Measurements from ENCODE around the gene TTI1. TPM values are rescaled to one million over a fixed set of nuclear protein-coding genes. Genes with fewer than 3 reads are reported as not detected.
"Not testable (repeated sequence)": the region's sequence is repeated elsewhere in the genome, so short reads cannot be mapped to it uniquely, and the experiment has no call there.

The TTI1 gene
- total RNA-seq, 1 donor from 2014 or later: 25.7 TPM

- DNase-seq (ENCODE audit: low spot score in 2 of 2): no peak
- FAIRE-seq: no peak
Observed at GRCh38 chr20:38017959-38018358, 15.3 kb downstream of the TTI1 start.

- DNase-seq (ENCODE audit: low spot score in 2 of 2) (no peak), FAIRE-seq (no peak)
Observed at GRCh38 chr20:38013887-38014286, 19.4 kb downstream of the TTI1 start.

DNA sequence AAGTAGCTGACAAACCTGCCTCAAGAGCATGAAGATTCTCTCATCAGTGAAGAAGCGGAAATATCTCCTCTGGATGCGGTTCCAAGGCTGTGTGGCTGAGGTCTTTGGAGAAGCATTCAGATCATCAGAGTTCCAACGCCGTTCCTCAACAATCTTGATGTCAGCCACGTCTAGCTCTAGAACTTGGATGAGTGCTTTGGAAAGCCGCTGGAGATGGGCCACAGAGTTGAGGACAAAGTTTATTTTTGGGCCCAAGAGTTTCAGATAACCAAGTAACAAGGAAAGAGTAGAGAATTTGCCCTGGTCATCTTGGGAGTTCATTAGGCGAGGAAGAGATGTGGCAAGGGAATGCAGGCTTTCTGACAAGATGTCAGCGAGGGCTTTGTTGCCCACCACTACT is 20.9 kb downstream of the TTI1 start:
- DNase-seq (ENCODE audit: low spot score in 2 of 2) (no peak), FAIRE-seq (no peak)

- FAIRE-seq (no peak), DNase-seq (ENCODE audit: low spot score in 2 of 2) (no peak)
Observed at GRCh38 chr20:38011696-38012095, 21.6 kb downstream of the TTI1 start.

DNA sequence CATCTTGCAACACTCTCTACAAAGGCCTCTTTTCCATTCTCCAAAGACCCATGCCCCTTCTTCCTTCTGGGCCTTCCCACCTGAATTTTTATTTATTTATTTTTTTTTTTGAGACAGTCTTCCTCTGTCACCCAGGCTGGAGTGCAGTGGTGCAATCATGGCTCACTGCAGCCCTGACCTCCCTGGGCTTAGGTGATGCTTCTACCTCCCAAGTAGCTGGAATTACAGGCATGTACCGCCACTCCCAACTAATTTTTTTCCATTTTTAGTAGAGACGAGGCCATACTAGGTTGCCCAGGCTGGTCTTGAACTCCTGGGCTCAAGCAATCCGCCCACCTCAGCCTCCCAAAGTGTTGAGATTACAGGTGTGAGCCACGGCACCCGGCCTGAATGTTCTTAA is 23.8 kb downstream of the TTI1 start:
- DNase-seq (ENCODE audit: low spot score in 2 of 2); FAIRE-seq: not testable (repeated sequence)

- DNase-seq (ENCODE audit: low spot score in 2 of 2): no peak
- FAIRE-seq: no peak
Observed at GRCh38 chr20:38008233-38008944, 24.9 kb downstream of the TTI1 start.

DNA sequence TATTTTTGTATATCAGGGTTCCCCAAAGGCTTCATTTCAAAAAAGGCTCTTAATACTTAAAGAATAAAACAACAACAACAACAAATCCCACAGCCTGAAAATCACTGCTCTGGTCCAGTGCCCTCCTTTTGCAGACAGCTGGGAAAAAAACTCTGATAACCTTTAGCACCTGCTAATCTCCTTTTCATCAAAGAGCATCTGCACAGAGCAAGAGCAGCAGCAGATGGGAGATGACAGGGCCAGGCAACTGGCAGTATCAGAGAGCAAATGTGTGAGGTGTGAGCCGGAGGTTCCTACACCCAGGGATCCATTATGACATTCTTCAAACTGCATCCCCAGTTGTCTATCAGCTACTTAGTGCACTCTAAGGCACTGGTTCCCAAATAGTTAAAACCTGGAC is 25.7 kb downstream of the TTI1 start:
- FAIRE-seq (no peak), DNase-seq (ENCODE audit: low spot score in 2 of 2) (no peak)

DNA sequence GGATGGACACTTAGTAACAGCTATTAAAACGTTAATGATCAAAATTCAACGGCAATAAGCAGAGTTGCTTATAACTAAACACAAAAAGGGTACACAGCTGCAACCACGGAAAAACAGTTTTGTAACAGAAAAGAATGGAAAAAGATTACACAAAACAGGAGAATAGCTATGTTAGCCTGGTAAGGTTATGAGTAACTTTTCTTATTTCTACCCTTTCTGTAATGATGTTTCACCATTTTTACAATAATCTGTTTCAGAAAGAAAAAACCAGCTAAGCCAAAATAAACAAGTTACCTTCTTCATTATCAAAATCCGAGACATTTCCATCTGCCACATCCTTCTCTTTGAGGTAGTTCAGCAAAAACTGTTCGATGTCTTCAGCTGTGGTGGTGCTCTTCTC is 27.4 kb downstream of the TTI1 start:
- FAIRE-seq: no peak
- no peak for DNase-seq (ENCODE audit: low spot score in 2 of 2)

GRCh38 chr20:38004416-38004815 is 28.8 kb downstream of the TTI1 start:
- no peak for FAIRE-seq
- DNase-seq (ENCODE audit: low spot score in 2 of 2): no peak

GRCh38 chr20:38002422-38002821 is 30.8 kb downstream of the TTI1 start:
- FAIRE-seq: no peak
- DNase-seq (ENCODE audit: low spot score in 2 of 2): no peak

GRCh38 chr20:38001981-38002380 is 31.3 kb downstream of the TTI1 start:
- no peak for FAIRE-seq
- DNase-seq (ENCODE audit: low spot score in 2 of 2): no peak

DNA sequence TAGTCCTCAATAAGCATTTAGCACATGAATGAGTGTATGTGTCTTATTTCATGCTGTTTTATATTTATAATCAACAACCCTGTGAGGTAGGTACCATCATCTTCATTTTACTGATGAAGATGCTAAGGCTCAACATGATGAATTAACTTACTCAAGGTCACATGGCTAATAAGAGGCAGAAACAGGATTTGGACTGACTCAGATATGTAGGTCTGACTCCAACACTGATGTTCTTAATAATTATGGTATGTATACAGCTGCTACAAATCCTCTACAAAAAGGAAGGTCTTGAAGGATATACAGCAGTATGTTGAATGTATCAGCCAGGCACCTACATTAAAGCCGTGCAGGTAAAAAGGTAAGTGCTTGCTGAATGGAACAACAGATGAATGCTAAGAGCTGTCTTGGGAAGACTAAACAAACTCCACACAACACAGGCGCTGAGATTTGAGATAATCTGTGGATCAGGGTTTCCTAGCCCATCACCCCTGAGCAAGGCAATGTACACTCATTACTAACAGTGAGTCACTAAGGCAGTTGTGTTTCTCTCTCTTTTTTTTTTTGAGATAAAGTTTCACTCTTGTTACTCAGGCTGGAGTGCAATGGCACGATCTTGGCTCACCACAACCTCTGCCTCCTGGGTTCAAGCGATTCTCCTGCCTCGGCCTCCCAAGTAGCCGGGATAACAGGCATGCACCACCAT is 31.9 kb downstream of the TTI1 start:
- FAIRE-seq: no peak
- no peak for DNase-seq (ENCODE audit: low spot score in 2 of 2)

DNA sequence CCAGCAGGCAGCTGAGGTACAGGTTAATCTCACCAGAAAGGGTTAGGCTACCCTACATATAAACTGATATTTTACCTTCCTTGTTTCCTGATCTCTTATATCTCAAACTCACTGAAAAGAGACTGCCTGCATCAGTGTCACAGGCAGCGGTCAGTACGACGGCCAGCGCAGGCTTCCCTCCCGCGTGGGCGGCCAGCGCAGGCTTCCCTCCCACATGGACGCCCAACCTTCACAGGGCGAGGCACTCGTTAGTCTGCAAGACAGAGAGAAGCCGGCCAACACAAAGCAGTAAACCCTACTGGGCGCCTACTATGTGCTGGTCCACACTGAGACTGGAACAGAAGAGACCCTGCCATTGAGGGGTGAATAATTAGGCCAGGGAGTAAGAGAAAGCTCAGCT is 33.0 kb downstream of the TTI1 start:
- FAIRE-seq (no peak), DNase-seq (ENCODE audit: low spot score in 2 of 2) (no peak)

DNA sequence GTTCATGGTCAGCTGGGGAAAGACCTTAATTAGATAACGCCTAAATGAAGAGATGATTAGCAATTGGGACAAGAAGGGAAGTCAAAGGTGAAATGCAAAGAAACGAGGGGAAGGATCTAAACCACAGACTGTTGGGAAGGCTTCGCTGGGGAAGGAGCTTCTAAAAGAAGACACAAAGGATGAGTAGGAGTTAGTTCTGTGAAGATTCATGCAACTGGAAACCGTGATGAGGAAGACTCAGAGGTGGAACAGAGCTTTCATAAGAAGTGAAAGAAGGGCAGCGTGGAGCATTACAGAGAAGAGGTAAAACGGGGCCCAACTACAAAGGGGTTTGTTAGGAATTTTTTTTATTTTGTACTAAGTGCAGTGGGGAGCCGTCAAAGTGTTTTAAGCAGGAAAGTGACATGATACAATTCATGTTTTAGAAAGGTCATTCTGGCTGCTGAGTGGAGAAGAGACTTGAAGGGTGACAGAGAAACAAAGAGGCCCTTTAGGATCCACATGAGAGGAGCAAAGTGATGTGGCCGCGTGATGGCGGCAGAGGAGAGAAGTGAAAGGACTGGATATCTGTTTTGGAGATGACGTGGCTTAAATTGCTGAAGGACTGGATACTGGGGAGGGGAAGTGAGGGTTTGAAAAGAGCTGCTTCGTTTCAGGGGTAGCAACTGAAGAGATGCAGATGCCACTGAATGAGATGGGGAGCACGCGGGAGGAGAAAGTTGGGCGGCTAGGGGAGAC is 33.6 kb downstream of the TTI1 start:
- FAIRE-seq (peak; percentile 17), DNase-seq (ENCODE audit: low spot score in 2 of 2) (peak in 1 of 2 donors; percentile 58)

GRCh38 chr20:37997516-37997915 is 35.7 kb downstream of the TTI1 start:
- no peak for FAIRE-seq

DNA sequence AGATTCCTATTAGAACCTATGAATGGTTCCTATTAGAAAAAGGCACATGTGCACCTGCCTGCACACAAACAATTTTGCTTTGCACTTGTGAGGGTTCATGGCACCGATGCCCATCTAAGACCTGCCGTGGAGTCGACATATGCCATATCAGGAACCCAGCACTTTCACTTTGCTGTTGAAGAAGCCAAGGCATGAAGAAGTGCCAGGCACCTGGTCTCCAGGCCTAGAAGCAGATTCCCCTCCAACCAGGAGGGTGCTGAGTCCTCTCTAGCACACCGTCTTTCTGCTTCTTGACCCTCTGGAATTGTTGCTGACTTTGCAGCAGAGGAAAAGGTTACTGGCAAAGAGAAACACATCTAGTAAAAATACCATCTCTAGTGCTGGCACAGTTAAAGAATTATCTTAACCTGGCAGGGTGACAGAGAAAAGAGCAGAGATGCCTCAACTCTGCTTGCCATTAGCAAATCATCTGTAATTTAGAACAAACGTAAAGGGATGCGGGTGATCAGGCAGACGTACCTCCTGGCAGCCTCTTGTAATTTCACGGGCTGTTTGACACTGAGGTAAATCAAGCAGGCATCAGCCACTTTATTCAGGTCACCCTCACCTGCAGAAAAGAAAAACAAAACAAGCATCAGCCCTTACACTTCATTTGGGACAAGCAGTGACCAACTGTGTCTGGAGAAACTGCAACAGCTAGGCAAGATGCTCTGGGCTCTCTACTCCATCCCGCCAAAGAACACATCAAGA is 37.2 kb downstream of the TTI1 start:
- DNase-seq (ENCODE audit: low spot score in 2 of 2) (no peak), FAIRE-seq (no peak)

More at GRCh38 chr20:37997516-37997915, 35.7 kb downstream of the TTI1 start:
- no peak for DNase-seq (ENCODE audit: low spot score in 2 of 2)

DNA sequence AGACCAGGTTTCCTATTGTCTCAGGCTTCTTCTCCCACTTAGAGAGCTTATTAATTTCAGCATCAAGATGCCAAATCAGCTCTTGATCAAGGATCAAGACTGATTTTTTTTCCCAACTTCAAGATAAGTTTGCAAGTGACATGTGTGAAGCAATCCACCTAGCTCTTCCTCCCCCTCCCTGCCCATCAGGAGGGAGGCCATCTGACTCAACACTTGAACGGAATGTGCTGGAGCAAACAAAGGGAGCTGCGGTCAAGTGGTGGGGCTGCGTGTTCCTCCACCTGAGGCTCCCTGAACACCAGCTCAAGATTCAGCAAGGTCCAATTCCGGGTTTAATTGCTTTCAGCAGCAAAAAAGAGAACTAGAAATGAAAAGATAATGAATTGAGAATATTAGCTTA is 38.7 kb downstream of the TTI1 start:
- FAIRE-seq: no peak
- no peak for DNase-seq (ENCODE audit: low spot score in 2 of 2)

- DNase-seq (ENCODE audit: low spot score in 2 of 2) (no peak), FAIRE-seq (no peak)
Observed at GRCh38 chr20:37992802-37993409, 40.4 kb downstream of the TTI1 start.

GRCh38 chr20:37991908-37992307 is 41.3 kb downstream of the TTI1 start:
- FAIRE-seq: no peak
- no peak for DNase-seq (ENCODE audit: low spot score in 2 of 2)

GRCh38 chr20:37991157-37991866 is 41.9 kb downstream of the TTI1 start:
- DNase-seq (ENCODE audit: low spot score in 2 of 2): no peak
- no peak for FAIRE-seq

Measured in frontal cortex (tissue), 4 donors.